GM19452 (cell line): ENCODE data around the gene GRIN2A.
"Not testable (repeated sequence)": the region's sequence is repeated elsewhere in the genome, so short reads cannot be mapped to it uniquely, and the experiment has no call there.

ENCODE experiments used
- ATAC-seq: cut with Tn5 transposase; IDR thresholded peaks from one replicate; pipeline ENCODE4 v1.9.1; 2021; ENCODE audit not compliant: unreplicated experiment

The GRIN2A gene

DNA sequence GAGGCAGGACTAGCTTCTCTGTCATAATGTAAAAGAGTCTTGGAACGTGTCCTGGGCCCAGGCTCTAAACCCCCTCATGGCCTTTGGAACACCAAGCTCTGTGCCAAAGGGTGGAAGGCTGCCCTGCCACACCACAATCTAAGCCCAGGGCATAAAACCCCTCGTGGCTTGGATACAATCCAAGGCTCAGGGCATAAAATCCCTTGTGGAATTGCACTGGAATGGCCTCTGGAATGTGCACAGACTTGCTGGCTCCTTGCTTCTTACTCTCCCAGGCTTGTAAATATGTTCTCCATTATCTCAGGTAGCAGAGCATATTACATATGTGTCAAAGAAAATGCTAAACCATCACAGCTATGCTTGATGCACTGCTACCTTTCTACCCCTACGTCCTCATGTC lies 306.2 kb downstream of the GRIN2A start:
- not testable (repeated sequence) for ATAC-seq

DNA sequence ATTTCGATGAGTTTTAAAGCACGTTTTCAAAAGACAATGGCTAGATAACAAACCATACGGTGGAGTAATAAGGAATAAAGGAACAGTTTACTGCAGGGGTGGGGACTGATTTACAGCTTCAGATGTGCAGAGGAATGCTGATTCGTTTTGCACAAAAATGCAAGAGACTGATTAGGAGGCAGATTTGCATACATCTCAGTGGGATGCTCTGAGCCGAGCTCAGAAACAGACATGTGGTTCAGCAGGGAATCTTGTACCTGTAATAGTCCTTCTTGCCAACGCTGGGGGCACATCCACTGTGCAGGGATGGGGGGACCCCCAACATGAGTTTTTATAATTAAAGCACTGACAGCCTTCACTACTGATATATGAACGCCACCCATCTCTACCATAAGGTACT lies 308.0 kb downstream of the GRIN2A start:
- no peak for ATAC-seq

DNA sequence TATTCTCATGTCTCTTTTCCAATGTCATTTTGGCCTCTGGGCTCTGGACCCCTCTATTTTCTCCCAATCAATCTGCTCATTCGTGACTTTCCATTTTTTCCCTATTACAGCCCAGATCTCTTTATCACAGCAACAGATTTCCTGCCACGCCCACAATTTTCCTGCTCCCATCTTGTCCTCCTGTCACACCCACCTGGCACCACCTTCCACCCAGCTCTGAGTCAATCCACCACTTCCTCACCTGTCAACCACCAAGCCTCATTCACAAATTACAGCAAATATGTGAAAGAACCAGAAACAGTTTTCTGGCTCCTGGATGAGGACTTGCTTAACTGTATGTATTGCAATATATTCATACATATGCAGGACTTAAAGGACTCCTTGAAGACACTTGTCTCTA lies 311.3 kb downstream of the GRIN2A start:
- no peak for ATAC-seq

DNA sequence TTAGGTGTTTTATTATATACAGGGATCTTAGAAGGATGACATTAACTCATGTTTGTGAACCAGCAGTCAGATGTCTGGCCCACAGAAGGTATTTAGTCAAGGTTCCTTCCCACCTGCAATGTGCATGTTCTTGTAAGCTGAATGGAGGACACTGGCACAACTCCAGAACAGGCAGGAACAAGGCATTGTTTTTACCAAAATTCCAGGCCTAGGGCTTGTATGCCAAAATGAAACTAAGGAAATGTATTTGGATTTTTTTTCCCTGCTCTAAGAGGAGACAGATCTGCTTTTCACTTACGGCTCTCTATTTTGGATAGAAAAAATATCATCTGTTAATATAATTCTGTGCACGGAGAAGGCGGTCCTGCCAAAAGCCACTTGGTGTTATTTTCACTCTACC lies 312.5 kb downstream of the GRIN2A start:
- no peak for ATAC-seq

DNA sequence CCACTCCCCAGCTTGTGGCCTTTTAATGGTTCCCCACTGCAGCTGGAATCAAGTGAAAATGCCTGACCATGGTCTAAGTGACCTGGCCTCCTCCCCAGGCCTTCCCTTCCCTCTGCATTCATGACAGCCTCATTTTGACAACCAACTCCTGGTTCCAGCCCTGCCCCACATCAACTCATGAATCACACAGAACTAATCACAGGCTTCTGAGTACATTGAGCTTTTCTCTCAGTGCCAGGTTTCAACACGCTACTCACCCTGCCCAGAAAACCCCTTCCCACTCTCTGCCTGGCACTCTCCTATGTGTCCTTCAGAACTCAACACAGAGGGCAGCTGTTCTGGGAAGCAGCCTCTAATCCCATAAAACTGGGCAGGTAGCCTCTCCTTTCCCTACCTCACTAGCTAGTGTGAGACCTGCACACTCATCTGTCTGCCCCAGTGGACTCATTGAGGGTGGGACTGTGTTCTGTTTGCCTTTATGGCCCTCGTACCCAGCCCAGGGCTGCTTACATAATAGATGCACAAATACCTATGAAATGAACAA lies 313.6 kb downstream of the GRIN2A start:
- no peak for ATAC-seq

DNA sequence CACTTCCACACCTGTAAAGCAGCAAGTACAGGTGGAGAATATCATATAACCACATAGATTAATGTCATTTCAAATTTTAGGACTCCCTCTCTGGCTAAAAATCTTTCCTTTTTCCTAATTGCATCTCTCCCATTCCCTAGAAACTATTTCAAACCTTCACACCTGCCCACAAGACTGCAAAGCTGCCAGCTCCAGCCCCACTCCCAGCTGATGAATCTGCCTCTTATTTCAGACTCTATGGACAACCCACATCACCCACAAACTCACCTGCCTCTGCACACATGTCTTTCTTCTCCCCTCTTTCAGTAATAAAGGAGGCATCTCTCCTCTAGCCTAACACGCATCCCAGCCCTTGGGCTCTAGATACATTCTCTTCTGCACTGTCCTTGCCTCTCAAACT lies 315.1 kb downstream of the GRIN2A start:
- ATAC-seq, result no peak

DNA sequence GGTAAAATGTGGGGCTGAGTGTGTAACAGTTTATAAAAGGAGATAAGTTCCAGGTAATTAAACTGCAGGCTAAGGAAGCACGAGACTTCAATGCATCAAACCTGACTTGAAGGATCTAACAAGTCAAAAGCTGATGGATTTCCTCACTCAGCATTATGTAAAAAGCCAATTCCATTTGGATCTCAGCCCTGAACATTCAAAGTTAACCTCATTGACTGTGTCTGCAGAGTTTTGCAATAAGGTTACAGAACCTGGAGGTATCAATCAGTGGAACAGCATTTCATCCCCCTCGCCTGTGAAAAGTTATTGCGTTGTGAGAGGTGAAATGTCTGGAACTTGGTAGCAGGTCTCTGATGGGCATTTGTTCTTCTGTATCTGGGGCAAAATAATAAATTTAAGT lies 317.8 kb downstream of the GRIN2A start:
- ATAC-seq, result no peak

DNA sequence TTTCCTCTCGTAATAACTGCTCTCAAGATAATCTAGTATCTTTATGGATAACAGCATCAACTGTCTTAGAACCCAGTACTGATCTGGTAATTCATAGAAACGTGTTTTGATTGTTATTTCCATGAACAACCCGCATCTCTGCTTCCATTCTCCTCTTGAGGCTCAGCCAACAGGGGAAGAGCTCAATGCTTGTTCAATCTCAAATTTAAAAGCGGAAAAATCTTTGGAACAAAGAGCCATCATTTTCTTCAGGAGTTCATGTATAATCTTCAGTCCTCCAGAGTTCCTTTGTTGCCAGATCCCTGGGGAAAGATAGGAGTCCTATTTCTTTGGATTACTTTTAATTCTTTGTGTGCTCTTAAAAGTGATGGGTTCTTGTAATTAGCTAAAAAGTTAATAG lies 319.9 kb downstream of the GRIN2A start:
- no peak for ATAC-seq

DNA sequence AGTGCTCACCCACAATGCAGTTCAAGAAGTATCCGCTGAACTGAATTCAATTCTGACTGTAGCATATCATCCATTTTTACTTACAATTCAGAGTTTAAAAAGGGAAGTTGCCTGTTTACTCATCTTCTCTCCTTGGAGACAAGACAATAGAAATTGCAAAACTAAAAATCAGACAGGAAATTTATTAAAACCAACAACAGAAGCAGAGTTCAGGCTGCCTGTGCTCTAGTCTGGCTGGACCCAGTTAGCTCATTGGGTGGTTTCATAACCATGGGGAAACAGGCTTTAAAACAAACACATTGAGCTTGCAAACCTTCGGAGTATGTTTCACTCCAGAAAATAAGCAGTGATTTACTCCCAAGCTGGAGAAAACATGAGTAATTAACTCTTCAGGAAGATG lies 321.4 kb downstream of the GRIN2A start:
- no peak for ATAC-seq

DNA sequence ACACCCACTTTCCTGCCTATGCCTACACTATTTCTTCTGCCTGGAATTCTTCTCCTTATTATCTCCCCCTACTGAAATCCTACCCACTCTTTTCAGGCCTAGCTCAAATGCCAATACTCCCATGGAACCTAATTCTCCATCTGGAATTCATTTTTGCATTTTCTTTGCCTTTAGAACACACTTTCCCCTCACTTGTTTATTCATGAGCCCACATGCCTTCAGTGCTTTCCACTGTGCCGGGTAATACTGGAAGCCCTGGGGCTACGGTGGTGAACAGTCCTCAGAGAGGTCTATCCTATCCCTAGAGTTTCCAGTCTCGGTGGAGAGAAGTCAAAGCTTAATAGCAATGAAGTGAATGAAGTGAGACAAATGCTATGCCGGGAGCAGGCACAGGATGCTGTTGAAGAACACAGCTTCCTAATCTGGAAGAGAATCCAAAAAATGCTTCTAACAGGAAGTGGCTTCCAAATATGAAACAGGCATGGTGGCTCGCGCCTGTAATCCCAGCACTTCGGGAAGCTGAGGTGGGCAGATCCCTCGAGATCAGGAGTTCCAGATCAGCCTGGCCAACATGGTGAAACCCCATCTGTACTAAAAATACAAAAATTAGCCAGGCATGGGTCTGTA lies 322.4 kb downstream of the GRIN2A start:
- no peak for ATAC-seq

DNA sequence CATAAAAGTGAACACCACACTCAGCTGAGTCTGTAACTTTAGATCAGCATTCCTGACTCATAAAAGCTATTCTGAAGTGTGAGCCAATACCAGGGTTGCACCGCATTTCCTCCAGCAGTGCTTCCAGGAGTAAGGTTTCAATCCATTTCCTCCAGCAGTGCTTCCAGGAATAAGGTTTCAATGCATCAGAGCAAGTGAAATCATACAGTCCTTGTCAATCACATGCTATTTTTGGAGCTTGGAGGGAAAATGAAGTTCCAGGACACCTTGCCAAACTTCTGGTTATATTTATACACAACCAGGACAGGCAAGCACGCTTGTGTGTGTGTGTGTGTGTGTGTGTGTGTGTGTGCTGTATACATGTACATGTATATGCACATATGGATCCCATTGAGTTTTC lies 327.6 kb downstream of the GRIN2A start:
- ATAC-seq, result no peak

DNA sequence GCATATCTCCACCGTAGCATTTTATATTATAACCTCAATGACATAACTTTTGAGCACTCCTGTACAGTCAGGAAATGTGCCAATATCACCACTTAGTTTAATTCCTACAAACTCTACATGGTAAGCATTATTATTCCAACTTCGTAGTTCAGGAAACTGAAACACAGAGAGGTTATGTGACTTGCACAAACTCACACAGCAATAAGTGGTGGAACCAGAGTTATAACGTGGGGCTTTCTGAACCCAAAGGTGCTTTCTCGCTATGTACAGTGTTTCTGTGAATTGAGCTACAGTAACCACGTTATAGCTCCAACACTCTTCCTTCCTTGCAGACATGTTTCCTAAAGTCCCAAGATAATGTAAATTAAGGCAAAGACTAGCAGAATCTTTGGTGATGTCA lies 330.2 kb downstream of the GRIN2A start:
- ATAC-seq, result no peak

DNA sequence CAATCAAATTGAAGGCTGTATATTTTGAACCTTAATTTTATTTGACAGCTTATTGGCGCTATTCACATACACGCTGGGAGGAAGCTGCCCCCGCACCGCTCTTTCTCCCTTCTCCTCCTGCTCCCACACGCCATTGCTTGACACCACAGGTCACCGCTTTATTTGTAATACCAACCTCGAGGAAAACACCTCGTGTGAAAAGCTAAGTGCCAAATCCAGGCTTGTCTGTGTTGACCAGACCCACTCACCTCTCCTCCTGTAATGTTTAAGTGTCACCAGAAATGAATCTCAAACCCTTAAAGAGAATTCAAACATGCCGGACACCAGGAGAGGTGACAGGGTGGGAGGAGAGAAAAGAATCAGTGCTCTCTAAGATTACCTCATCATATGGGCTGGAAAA lies 331.4 kb downstream of the GRIN2A start:
- no peak for ATAC-seq

DNA sequence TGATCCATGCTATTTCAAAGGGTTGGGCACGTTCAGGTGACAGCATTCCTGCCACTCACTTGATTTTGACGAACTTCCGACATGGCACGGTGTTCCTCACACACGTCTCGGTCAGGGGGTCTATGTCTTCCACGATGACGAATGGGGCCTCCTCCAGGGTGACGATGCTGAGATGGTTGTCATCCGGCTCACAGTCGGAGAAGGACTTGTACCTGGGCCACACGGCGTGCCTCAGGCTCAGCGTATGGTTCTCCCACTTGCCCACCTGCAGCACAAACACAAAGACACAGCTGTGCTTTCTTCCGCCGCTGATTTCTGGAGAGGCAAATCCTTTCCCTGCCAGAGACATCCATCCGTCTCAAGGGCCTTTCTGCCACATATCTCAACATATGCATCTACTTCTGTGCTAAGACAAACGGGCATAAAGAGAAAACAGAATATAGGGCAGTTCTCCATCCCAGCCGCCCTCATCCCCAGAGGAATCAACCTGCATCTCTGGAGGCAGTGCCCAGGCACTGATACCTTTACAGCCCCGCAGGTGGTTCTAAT lies 332.5 kb downstream of the GRIN2A start:
- no peak for ATAC-seq

DNA sequence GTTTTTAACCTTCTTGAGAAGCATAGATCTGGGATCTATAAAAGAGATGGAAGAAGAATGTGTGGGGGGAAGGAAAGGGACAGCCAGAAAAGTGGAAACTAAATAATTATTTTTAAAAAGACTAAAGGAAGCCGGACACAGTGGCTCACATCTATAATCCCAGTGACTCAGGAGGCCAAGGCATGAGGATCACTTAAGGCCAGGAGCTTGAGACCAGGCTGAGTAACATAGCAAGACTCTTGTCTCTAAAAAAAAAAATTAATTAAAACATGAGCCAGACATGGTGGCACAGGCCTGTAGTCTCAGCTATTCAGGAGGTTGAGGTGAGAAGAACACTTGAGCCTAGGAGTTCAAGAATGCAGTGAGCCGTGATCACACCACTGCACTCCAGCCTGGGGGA lies 335.1 kb downstream of the GRIN2A start:
- no peak for ATAC-seq

DNA sequence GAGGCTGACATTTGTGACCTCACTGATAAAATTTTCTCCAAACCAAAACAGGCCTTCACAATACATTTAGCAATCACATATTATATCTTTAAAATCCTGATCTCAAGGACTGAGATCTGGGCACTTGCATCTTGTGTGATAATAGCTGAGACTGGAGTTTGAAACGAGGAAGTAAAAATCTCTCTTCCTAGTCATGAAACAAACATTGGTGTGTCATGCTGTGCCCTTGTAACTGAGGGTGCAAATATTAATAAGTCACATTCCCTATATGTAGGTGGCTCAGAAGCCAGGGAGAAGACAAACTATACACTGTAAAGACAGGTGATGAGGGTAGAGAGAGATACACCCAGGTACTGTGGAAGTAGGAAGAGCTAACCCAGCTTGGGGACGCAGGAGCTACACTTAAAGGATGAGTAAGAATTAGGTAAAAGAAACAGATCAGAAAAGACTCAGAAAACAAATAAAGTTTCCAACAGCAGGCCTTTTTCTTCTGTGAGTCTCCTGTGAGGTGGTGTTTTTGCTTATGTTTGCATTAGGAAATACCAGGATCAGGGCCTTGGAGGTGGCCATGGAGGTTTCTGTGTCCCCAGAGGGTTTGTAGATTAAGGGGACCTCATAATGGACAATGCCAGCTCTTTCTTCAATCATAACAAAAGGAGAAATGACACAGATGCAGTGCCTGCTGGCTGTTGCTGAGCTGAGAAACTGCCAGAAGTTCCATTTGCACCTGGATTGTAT lies 335.7 kb downstream of the GRIN2A start:
- no peak for ATAC-seq

DNA sequence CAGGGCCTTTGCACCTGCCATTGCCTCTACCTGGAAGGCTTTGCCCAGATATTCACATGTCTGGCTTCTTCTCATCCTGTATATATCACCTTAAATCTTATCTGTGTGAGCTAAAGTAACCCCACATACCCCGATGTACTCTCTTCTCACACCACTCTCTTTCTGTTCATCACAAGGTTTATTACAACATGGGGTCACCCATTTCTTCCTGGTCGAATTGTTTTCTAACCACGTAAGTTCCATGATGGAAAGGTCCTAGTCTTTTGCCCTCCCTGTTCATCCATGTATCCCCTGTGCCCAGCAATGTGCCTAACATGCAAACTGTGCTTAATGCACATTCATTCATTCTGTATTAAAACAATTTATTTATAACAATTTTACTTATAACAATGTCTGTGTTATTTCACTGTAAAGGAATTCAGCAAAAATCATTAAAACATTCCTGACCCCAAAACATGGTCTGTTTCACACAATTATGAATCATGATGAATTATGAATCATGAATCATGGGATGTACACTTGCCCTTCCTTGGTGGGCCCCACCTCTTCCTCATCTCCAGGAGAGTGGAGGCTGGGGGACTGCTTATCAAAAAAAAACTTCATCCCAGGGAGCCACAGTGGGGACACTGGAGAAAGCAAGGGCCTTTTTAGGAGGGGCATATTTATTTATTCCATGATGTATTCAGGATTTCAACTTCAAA lies 336.4 kb downstream of the GRIN2A start:
- no peak for ATAC-seq

DNA sequence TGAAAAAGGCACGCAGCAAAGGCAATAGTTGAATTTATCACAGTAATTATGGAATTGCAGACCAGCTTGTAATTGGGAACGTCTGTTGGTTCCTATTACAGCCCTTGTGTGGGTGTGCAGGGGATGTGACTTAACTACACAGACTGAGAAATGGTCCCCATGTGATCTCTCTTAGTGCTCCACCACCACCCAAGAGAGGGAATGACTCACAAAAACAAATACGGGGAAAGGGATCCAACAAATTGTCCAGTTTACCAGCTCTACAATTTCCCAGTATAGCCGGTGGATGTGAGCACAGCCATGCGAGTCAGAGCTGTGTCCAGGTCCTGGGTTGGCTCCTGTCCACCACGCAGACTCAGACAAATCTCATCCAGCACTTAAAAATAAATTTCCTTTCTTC lies 337.9 kb downstream of the GRIN2A start:
- no peak for ATAC-seq

DNA sequence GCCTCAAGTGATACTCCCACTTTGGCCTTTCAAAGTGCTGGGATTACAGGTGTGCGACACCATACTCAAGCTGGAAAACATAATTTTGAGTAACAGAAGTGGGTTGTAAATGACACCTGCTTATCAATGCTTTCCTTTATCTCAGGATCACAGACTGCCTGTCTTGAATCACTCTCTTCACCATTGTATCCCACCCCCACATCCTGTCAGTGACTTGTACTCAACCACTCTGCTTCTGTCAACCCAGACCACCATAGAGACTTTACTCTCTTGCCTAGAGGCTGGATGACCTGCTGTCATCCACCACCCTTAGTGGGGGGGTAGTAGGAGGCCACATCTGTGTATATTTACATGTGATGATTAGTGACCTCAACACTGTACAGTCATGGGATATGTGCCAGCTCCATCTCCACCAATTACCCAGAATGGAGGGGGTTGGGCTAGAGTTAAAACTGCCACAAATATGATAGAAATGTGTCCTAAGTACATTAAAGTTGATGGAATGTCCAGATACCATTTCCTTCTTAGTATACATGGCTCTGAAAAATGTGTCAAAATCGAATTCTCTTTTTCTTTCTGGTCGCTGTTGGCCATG lies 338.7 kb downstream of the GRIN2A start:
- ATAC-seq, result no peak

DNA sequence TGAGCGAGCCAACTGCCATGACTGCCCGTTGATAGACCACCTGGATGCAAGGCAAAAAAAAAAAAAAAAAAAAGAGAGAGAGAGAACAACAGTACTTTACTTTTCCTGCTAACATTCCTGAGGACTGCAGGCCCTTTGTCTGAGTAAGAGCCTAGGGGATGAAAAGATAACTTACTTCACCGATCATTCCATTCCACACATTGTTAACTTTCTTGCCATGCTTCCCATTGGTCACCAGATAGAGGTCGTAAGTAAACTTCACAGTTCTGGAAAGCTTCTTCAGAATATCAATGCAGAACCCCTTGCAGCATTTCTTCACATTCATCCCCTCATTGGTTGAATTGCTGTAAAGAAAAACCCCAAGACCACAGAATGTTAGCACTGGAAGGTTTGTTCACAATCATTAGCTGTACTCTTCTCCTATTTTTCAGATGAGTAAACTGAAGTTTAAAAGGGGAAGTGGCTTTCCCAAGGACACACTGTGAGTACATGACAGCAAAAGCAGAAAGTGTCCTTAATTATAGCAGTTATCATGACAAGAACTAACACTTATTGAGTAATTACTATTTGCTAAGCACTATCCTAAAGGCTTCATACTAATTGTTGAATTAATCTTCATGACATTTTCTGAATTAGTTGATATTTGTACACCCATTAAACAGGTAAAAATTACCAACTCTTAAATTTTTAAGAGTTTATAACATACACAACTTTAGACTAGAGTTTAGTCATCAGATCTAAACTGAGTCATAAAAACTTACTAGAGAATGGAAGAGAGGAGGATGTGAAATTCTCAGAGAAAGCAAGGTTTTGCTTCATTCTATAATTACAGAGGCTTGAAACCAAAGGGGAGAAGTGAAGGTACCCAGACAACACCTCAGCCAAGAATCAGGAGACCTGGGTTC lies 341.2 kb downstream of the GRIN2A start:
- ATAC-seq, result no peak
